ENCODE measurements around the gene MUSK. TPM values are rescaled to one million over a fixed set of nuclear protein-coding genes. Genes with fewer than 3 reads are reported as not detected.
A peak's percentile ranks its signal among the peaks of the same experiment; 100 is the strongest.

The MUSK gene
- total RNA-seq, 1 experiment from 2014 or later: not detected

DNA sequence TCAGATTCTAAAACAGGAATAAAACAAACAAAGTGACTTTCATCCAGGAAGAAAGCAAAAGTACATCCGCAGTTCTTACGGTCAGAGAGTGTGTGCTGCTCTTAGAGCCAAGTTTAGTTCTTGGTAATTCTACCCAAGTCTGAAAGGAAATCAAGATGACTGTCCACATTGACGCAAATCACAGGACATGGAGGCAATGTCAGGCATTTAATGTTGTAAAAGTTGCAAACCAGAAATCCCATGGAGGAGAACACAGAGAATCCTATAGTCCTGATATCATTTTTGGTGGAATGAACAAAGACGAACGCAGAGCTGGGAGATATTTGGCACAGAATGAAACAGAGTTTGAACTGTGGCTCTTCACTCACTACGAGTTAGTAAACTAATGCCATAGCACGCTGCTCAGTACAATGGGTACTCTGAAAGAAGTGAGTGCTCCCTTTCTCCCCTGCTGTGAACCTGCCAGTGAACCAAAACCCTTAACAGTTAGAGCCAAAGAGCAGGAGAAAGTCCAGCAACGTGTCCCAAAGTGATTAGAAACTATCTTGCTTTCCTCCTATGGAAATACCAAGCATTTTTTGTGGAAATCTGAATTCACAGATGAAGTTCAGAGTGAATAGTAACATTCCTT is 74.3 kb downstream of the MUSK start:
- H3K9me3 Mint-ChIP-seq: peaks cover 13% of the 10 kb centered on the region
- TF ChIP-seq FOXK1 (CRISPR knock-in tag; IDR thresholded peaks at IDR 0.05): no peak
- TF ChIP-seq, protein P1, sequence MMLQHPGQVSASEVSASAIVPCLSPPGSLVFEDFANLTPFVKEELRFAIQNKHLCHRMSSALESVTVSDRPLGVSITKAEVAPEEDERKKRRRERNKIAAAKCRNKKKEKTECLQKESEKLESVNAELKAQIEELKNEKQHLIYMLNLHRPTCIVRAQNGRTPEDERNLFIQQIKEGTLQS (CRISPR knock-in tag; conservative IDR thresholded peaks at IDR 0.05): no peak
- TF ChIP-seq, protein P2, sequence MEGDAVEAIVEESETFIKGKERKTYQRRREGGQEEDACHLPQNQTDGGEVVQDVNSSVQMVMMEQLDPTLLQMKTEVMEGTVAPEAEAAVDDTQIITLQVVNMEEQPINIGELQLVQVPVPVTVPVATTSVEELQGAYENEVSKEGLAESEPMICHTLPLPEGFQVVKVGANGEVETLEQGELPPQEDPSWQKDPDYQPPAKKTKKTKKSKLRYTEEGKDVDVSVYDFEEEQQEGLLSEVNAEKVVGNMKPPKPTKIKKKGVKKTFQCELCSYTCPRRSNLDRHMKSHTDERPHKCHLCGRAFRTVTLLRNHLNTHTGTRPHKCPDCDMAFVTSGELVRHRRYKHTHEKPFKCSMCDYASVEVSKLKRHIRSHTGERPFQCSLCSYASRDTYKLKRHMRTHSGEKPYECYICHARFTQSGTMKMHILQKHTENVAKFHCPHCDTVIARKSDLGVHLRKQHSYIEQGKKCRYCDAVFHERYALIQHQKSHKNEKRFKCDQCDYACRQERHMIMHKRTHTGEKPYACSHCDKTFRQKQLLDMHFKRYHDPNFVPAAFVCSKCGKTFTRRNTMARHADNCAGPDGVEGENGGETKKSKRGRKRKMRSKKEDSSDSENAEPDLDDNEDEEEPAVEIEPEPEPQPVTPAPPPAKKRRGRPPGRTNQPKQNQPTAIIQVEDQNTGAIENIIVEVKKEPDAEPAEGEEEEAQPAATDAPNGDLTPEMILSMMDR (IDR thresholded peaks at IDR 0.05): no peak
- peak; percentile 83; the same call in 1 of the 2 replicates for TF ChIP-seq ZNF263 (CRISPR knock-in tag; IDR thresholded peaks at IDR 0.05; ENCODE audit: low read depth)
- H3K27ac Mint-ChIP-seq: no peak overlapping the region
- peak; percentile 67 for ATAC-seq
- ChIA-PET CTCF (no interaction called here), POLR2A (no interaction called here)
- H3K27me3 Mint-ChIP-seq (ENCODE audit: low read depth): no peaks in the 10 kb centered on the region
- DNase-seq (ENCODE audit: low spot score): peak; percentile 19
- H3K4me3 Mint-ChIP-seq: no peak overlapping the region
- no peaks in the 10 kb centered on the region for H3K36me3 Mint-ChIP-seq
- H3K4me1 Mint-ChIP-seq: peaks cover 17% of the 10 kb centered on the region

DNA sequence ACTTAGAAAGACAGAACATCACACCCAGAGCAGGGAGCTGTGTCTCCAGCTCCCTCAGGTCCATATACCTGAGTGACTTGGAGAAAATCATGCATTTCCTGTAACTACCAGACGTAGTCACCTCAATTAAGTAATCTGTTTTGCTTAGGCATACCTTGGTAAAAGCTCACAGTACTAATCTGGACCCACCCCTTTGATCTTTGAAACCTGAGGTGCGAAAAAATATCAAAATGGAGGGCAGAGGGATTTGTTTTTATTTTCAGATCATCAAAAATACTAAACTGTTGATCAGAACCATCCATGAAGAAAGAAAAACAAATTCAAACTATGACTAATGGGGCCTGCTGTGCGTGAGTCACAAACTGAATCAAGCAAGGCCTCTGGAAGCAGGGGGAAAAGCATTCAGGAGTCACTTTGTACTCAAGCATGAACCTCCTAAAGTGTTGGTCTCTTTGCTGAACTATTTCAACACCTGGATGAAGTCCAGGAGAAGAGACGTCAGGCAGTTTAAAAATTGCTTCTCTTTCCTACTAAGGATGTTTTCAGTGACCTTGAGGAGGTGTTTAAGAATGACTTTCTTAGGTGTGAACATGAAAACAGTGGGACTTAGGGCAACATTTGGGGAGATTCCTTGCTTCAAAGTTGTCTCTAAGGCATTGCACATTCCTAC is 76.3 kb downstream of the MUSK start:
- TF ChIP-seq ETV6 (CRISPR knock-in tag; IDR thresholded peaks at IDR 0.05) (no peak), ESRRA (CRISPR knock-in tag; IDR thresholded peaks at IDR 0.05; ENCODE audit: borderline replicate concordance) (no peak), ZNF671 (CRISPR knock-in tag; IDR thresholded peaks at IDR 0.05) (no peak), NFYB (CRISPR knock-in tag; conservative IDR thresholded peaks at IDR 0.05; ENCODE audit: low read depth) (no peak), GABPB1 (CRISPR knock-in tag; IDR thresholded peaks at IDR 0.05) (no peak), JUN (CRISPR knock-in tag; IDR thresholded peaks at IDR 0.05) (no peak), CREB1 (CRISPR knock-in tag; IDR thresholded peaks at IDR 0.05) (no peak), FOXJ3 (CRISPR knock-in tag; IDR thresholded peaks at IDR 0.05; ENCODE audit: borderline replicate concordance) (no peak), ZNF396 (CRISPR knock-in tag; IDR thresholded peaks at IDR 0.05; ENCODE audit: borderline replicate concordance) (no peak), ZNF416 (CRISPR knock-in tag; IDR thresholded peaks at IDR 0.05) (no peak), HMGA2 (CRISPR knock-in tag; IDR thresholded peaks at IDR 0.05) (no peak)
- TF ChIP-seq, protein P3, sequence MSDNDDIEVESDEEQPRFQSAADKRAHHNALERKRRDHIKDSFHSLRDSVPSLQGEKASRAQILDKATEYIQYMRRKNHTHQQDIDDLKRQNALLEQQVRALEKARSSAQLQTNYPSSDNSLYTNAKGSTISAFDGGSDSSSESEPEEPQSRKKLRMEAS (CRISPR knock-in tag; IDR thresholded peaks at IDR 0.05): no peak
- TF ChIP-seq, protein P4, sequence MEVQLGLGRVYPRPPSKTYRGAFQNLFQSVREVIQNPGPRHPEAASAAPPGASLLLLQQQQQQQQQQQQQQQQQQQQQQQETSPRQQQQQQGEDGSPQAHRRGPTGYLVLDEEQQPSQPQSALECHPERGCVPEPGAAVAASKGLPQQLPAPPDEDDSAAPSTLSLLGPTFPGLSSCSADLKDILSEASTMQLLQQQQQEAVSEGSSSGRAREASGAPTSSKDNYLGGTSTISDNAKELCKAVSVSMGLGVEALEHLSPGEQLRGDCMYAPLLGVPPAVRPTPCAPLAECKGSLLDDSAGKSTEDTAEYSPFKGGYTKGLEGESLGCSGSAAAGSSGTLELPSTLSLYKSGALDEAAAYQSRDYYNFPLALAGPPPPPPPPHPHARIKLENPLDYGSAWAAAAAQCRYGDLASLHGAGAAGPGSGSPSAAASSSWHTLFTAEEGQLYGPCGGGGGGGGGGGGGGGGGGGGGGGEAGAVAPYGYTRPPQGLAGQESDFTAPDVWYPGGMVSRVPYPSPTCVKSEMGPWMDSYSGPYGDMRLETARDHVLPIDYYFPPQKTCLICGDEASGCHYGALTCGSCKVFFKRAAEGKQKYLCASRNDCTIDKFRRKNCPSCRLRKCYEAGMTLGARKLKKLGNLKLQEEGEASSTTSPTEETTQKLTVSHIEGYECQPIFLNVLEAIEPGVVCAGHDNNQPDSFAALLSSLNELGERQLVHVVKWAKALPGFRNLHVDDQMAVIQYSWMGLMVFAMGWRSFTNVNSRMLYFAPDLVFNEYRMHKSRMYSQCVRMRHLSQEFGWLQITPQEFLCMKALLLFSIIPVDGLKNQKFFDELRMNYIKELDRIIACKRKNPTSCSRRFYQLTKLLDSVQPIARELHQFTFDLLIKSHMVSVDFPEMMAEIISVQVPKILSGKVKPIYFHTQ (CRISPR knock-in tag; IDR thresholded peaks at IDR 0.05): no peak
- TF ChIP-seq, protein P5, sequence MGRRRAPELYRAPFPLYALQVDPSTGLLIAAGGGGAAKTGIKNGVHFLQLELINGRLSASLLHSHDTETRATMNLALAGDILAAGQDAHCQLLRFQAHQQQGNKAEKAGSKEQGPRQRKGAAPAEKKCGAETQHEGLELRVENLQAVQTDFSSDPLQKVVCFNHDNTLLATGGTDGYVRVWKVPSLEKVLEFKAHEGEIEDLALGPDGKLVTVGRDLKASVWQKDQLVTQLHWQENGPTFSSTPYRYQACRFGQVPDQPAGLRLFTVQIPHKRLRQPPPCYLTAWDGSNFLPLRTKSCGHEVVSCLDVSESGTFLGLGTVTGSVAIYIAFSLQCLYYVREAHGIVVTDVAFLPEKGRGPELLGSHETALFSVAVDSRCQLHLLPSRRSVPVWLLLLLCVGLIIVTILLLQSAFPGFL (CRISPR knock-in tag; IDR thresholded peaks at IDR 0.05; ENCODE audit: borderline replicate concordance): no peak
- TF ChIP-seq, protein P1 (CRISPR knock-in tag; conservative IDR thresholded peaks at IDR 0.05): no peak
- TF ChIP-seq, protein P6, sequence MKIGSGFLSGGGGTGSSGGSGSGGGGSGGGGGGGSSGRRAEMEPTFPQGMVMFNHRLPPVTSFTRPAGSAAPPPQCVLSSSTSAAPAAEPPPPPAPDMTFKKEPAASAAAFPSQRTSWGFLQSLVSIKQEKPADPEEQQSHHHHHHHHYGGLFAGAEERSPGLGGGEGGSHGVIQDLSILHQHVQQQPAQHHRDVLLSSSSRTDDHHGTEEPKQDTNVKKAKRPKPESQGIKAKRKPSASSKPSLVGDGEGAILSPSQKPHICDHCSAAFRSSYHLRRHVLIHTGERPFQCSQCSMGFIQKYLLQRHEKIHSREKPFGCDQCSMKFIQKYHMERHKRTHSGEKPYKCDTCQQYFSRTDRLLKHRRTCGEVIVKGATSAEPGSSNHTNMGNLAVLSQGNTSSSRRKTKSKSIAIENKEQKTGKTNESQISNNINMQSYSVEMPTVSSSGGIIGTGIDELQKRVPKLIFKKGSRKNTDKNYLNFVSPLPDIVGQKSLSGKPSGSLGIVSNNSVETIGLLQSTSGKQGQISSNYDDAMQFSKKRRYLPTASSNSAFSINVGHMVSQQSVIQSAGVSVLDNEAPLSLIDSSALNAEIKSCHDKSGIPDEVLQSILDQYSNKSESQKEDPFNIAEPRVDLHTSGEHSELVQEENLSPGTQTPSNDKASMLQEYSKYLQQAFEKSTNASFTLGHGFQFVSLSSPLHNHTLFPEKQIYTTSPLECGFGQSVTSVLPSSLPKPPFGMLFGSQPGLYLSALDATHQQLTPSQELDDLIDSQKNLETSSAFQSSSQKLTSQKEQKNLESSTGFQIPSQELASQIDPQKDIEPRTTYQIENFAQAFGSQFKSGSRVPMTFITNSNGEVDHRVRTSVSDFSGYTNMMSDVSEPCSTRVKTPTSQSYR (CRISPR knock-in tag; IDR thresholded peaks at IDR 0.05): no peak
- TF ChIP-seq, protein P7, sequence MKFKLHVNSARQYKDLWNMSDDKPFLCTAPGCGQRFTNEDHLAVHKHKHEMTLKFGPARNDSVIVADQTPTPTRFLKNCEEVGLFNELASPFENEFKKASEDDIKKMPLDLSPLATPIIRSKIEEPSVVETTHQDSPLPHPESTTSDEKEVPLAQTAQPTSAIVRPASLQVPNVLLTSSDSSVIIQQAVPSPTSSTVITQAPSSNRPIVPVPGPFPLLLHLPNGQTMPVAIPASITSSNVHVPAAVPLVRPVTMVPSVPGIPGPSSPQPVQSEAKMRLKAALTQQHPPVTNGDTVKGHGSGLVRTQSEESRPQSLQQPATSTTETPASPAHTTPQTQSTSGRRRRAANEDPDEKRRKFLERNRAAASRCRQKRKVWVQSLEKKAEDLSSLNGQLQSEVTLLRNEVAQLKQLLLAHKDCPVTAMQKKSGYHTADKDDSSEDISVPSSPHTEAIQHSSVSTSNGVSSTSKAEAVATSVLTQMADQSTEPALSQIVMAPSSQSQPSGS (CRISPR knock-in tag; IDR thresholded peaks at IDR 0.05; ENCODE audit: borderline replicate concordance, low read depth): no peak
- Mint-ChIP-seq H3K9me3 (no peaks in the 10 kb centered on the region), H3K4me3 (no peak overlapping the region), H3K27ac (peak overlapping the region; percentile 40; the same call in 1 of the 2 replicates), H3K27me3 (ENCODE audit: low read depth) (no peaks in the 10 kb centered on the region), H3K4me1 (peaks cover 19% of the 10 kb centered on the region), H3K36me3 (no peaks in the 10 kb centered on the region)
- DNase-seq (ENCODE audit: low spot score): no peak
- ChIA-PET CTCF (no interaction called here), POLR2A (no interaction called here)
- peak; percentile 61 for ATAC-seq
